Activated CD4-positive, alpha-beta memory T cell treated with anti-CD3 and anti-CD28 coated beads, Interleukin-2, amount 10 ng/mL, durations not matched to agents 7 days and 5 days (primary cell): ENCODE data around the gene ACBD4. TPM values are rescaled to one million over a fixed set of nuclear protein-coding genes. Genes with fewer than 3 reads are reported as not detected.
A peak's percentile ranks its signal among the peaks of the same experiment; 100 is the strongest.

Source experiments
- CTCF ChIA-PET: fragments of 350-600 bp; sonication (Branson Sonifier 250); formaldehyde crosslinking; loops from one replicate; lab custom pipeline; 2021; ENCODE audit warnings: antibody characterized with exemption, inconsistent platforms; lab: Charles Lee
- POLR2A ChIA-PET: fragments of 350-600 bp; sonication (Branson Sonifier 250); formaldehyde crosslinking; loops from one replicate; lab custom pipeline; 2021; ENCODE audit warnings: antibody characterized with exemption; lab: Charles Lee
- DNase-seq: peaks from one replicate; pipeline ENCODE4 v3.0.0-alpha.2; 2020
- H3K27ac Mint-ChIP-seq: one replicate; pipeline ENCODE4 v1.8.0; 2021; ENCODE audit warnings: mild to moderate bottlenecking, mixed read lengths
- H3K27me3 Mint-ChIP-seq: one replicate; pipeline ENCODE4 v1.8.0; 2021; ENCODE audit warnings: mixed read lengths
- H3K36me3 Mint-ChIP-seq: one replicate; pipeline ENCODE4 v1.8.0; 2021; ENCODE audit warnings: low read depth, mixed read lengths
- H3K4me1 Mint-ChIP-seq: one replicate; pipeline ENCODE4 v1.8.0; 2021; ENCODE audit warnings: mixed read lengths
- H3K4me3 Mint-ChIP-seq: one replicate; pipeline ENCODE4 v1.8.0; 2021; ENCODE audit warnings: mild to moderate bottlenecking, mixed read lengths
- H3K9me3 Mint-ChIP-seq: one replicate; pipeline ENCODE4 v1.8.0; 2021; ENCODE audit warnings: mixed read lengths
- total RNA-seq, 2 experiments: library from RNA; stranded (reverse); gene quantifications; one replicate each; pipeline ENCODE4 v1.2.3, GENCODE V29; 2021

Gene ACBD4
- total RNA-seq, 2 experiments from 2014 or later: 15.0 to 17.8 TPM

DNA sequence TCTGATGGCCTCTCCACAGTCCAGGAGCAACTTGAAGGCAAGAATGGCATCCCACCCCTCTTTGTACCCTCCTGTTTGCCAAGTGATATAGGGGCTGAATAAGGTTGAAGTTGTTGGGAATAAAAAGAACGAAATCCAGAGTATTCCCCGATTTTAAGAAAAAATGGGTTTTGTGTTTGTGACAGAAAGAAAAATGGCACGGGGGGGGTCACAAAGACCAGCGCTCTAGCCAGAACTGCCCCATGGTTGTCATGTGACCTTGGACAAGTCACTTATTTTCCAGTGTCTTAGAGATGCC is 11.1 kb downstream of the ACBD4 start:
- DNase-seq: no peak
- H3K4me3 Mint-ChIP-seq: peak overlapping the region; percentile 97
- H3K27ac Mint-ChIP-seq: peak overlapping the region; percentile 98
- peaks cover 48% of the 10 kb centered on the region for H3K4me1 Mint-ChIP-seq
- CTCF ChIA-PET: interaction anchor here (1.5 to 11.2 kb wide), 2 partner anchors 9 to 51 kb away, joined by 5 to 347 read pairs; partner anchors contain the start of genes ACBD4 and PLCD3
- no peaks in the 10 kb centered on the region for H3K9me3 Mint-ChIP-seq
- peaks cover 28% of the 10 kb centered on the region for H3K36me3 Mint-ChIP-seq
- no peaks in the 10 kb centered on the region for H3K27me3 Mint-ChIP-seq
- POLR2A ChIA-PET: interaction anchor here (0.6 to 3.1 kb wide), 4 partner anchors 11 to 84 kb away, joined by 3 to 16 read pairs (median 4); partner anchors contain the start of genes ACBD4 and HEXIM2

- peak; percentile 81 for DNase-seq
- Mint-ChIP-seq H3K4me3 (peak overlapping the region; percentile 97), H3K36me3 (peaks cover 29% of the 10 kb centered on the region), H3K9me3 (no peaks in the 10 kb centered on the region), H3K27ac (peak overlapping the region; percentile 98), H3K4me1 (peaks cover 50% of the 10 kb centered on the region), H3K27me3 (no peaks in the 10 kb centered on the region)
- CTCF ChIA-PET: interaction anchor here (4.5 to 11.2 kb wide), 4 partner anchors 10 to 72 kb away, joined by 26 to 347 read pairs (median 144); partner anchors contain the start of genes ACBD4, HEXIM2 and PLCD3
- POLR2A ChIA-PET: interaction anchor here (0.6 to 6.6 kb wide), 12 partner anchors 10 to 169 kb away, joined by 3 to 470 read pairs (median 25); partner anchors contain the start of genes ACBD4, DCAKD, FMNL1 and HEXIM2
Measured at GRCh38 chr17:45146890-45147580, 11.5 kb downstream of the ACBD4 start.

DNA sequence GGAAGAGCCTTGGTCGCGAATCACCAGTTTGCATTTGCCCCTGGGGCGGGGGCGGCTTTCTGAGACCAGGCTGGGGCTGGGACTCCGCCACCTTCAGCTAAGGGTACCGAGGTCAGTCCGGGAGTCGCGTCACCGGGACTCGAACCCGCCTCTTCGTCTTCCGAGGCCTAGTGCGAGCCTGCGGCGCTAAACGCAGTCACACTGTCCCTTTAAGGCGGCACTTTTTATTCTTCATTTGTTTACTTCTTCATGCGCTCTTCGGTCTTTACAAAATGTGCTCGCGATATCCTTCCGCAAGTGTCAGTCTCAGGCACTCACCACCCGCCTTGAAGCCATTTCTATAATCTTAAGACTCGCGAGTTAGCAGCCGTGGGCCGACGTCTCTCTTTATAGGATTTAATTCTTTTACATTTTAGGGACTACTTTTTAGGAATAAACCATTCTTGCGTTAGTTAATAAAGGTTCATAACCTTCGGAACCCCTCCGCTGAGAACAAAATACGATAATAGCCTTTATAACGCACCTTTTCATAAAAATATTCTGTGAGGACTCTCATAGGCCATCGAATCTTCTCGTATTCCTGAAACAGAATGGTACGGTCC is 12.2 kb downstream of the ACBD4 start:
- DNase-seq: peak; percentile 84
- Mint-ChIP-seq H3K4me1 (peaks cover 50% of the 10 kb centered on the region), H3K27me3 (no peaks in the 10 kb centered on the region), H3K4me3 (peak overlapping the region; percentile 97), H3K27ac (peak overlapping the region; percentile 98), H3K36me3 (peaks cover 29% of the 10 kb centered on the region), H3K9me3 (no peaks in the 10 kb centered on the region)
- ChIA-PET CTCF (interaction anchor here (0.6 to 11.2 kb wide), 9 partner anchors 10 to 165 kb away, joined by 3 to 347 read pairs (median 8); partner anchors contain the start of genes ACBD4, DCAKD, HEXIM2 and PLCD3), POLR2A (interaction anchor here (0.9 to 6.6 kb wide), 17 partner anchors 10 to 261 kb away, joined by 3 to 470 read pairs (median 22); partner anchors contain the start of genes ACBD4, DCAKD, FMNL1 and HEXIM2)

- peak; percentile 99 for DNase-seq
- Mint-ChIP-seq H3K9me3 (no peaks in the 10 kb centered on the region), H3K36me3 (peaks cover 29% of the 10 kb centered on the region), H3K4me3 (peak within 1 kb of the TSS; percentile 97), H3K27ac (peak within 1 kb of the TSS; percentile 98), H3K4me1 (peaks cover 45% of the 10 kb centered on the region), H3K27me3 (no peaks in the 10 kb centered on the region)
- ChIA-PET CTCF (interaction anchor here (0.6 to 11.2 kb wide), 19 partner anchors 11 to 261 kb away, joined by 3 to 347 read pairs (median 5); partner anchors contain the start of genes ACBD4, DCAKD, HEXIM2 and PLCD3), POLR2A (interaction anchor here (0.7 to 6.6 kb wide), 26 partner anchors 11 to 261 kb away, joined by 3 to 470 read pairs (median 10); partner anchors contain the start of genes ACBD4, DCAKD, EFTUD2 and FMNL1)
Measured at GRCh38 chr17:45148183-45149036, 12.9 kb downstream of the ACBD4 start, which contains the start of gene HEXIM1. Gene HEXIM1 (plus strand): TSS chr17:45148475. CDS start chr17:45149191, 716 bp downstream.

GRCh38 chr17:45149037-45149668 is 13.7 kb downstream of the ACBD4 start:
- POLR2A ChIA-PET: interaction anchor here (0.6 to 6.6 kb wide), 31 partner anchors 8 to 1026 kb away, joined by 3 to 470 read pairs (median 7); partner anchors contain the start of genes ACBD4, DCAKD, EFTUD2 and FMNL1

GRCh38 chr17:45149669-45150664 is 14.5 kb downstream of the ACBD4 start:
- H3K4me3 Mint-ChIP-seq: peak overlapping the region; percentile 97
- H3K4me1 Mint-ChIP-seq: peaks cover 41% of the 10 kb centered on the region
- peak; percentile 51 for DNase-seq
- H3K27me3 Mint-ChIP-seq: no peaks in the 10 kb centered on the region
- peak overlapping the region; percentile 98 for H3K27ac Mint-ChIP-seq
- no peaks in the 10 kb centered on the region for H3K9me3 Mint-ChIP-seq
- H3K36me3 Mint-ChIP-seq: peaks cover 29% of the 10 kb centered on the region
- ChIA-PET CTCF (interaction anchor here (1.1 to 11.2 kb wide), 20 partner anchors 11 to 946 kb away, joined by 3 to 347 read pairs (median 6); partner anchors contain the start of genes ACBD4, HEXIM2, NMT1 and PLCD3), POLR2A (interaction anchor here (0.6 to 6.6 kb wide), 27 partner anchors 9 to 1026 kb away, joined by 3 to 470 read pairs (median 7); partner anchors contain the start of genes ACBD4, DCAKD, EFTUD2 and FMNL1)

More at GRCh38 chr17:45149037-45149668, 13.7 kb downstream of the ACBD4 start:
- CTCF ChIA-PET: interaction anchor here (0.8 to 11.2 kb wide), 22 partner anchors 12 to 945 kb away, joined by 3 to 347 read pairs (median 5); partner anchors contain the start of genes ACBD4, HEXIM2 and PLCD3
- H3K9me3 Mint-ChIP-seq: no peaks in the 10 kb centered on the region
- peaks cover 43% of the 10 kb centered on the region for H3K4me1 Mint-ChIP-seq
- no peaks in the 10 kb centered on the region for H3K27me3 Mint-ChIP-seq
- DNase-seq: peak; percentile 81
- H3K36me3 Mint-ChIP-seq: peaks cover 29% of the 10 kb centered on the region
- H3K27ac Mint-ChIP-seq: peak overlapping the region; percentile 98
- H3K4me3 Mint-ChIP-seq: peak overlapping the region; percentile 97

DNA sequence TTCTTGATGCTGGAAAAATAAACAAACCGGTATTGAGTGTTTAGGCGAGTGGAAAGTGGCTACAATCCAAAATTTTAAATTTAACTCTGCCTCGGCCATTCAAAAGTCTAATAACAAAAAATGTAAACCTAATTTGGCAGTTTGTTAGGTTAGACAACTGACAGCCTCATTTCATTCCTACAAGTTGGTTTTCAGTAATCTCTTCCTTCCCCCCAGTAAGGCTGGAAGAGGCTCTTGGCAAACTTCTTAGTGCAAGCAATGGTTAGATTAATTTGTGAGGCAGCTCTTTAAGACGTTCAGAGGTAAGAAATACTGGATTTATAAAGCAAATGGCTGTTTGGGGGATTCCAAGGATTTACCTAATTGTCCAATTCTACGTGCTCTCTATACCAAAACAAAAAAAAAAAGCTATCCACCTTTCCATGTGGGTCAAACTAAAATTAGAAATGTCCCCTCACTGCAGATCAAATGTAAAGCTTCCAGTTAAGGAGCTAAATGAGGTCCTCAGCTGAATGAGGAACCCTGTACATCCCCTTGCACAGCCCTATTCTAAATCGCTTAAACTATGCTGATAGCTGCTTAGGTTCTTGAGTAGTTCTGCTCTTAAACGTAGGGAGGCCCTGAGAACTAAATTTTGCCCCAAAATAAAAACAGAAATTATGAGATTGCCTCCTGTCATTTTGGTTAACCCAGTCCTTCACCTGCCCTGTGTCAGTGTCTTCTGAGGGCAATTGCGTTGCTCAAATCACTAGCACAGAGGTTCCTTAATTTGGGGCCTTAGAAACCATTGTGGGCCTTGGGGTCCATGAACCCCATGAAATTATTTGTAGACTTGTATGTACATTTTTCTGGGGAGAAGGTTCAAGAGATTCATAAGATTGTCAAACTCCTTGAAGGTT is 15.7 kb downstream of the ACBD4 start:
- H3K27ac Mint-ChIP-seq: peak overlapping the region; percentile 70
- ChIA-PET POLR2A (interaction anchor here (0.7 to 6.6 kb wide), 13 partner anchors 10 to 165 kb away, joined by 3 to 470 read pairs (median 20); partner anchors contain the start of genes ACBD4, DCAKD, FMNL1 and HEXIM2), CTCF (interaction anchor here (1.0 to 11.2 kb wide), 18 partner anchors 10 to 234 kb away, joined by 3 to 347 read pairs (median 4); partner anchors contain the start of genes ACBD4, HEXIM2, MAP3K14 and NMT1)
- no peaks in the 10 kb centered on the region for H3K27me3 Mint-ChIP-seq
- DNase-seq: no peak
- peaks cover 37% of the 10 kb centered on the region for H3K4me1 Mint-ChIP-seq
- peaks cover 29% of the 10 kb centered on the region for H3K36me3 Mint-ChIP-seq
- H3K4me3 Mint-ChIP-seq: peak overlapping the region; percentile 64
- no peaks in the 10 kb centered on the region for H3K9me3 Mint-ChIP-seq

GRCh38 chr17:45155029-45155428 is 19.5 kb downstream of the ACBD4 start:
- CTCF ChIA-PET: interaction anchor here (0.6 to 3.2 kb wide), 6 partner anchors 18 to 192 kb away, joined by 3 to 35 read pairs (median 7); partner anchors contain the start of gene ACBD4
- H3K4me3 Mint-ChIP-seq: no peak overlapping the region
- no peaks in the 10 kb centered on the region for H3K27me3 Mint-ChIP-seq
- POLR2A ChIA-PET: interaction anchor here (0.6 to 0.7 kb wide), 2 partner anchors 18 to 389 kb away, joined by 3 read pairs; no protein-coding TSS in a partner anchor
- no peaks in the 10 kb centered on the region for H3K9me3 Mint-ChIP-seq
- H3K36me3 Mint-ChIP-seq: peaks cover 38% of the 10 kb centered on the region
- no peak for DNase-seq
- peaks cover 44% of the 10 kb centered on the region for H3K4me1 Mint-ChIP-seq
- H3K27ac Mint-ChIP-seq: no peak overlapping the region

DNA sequence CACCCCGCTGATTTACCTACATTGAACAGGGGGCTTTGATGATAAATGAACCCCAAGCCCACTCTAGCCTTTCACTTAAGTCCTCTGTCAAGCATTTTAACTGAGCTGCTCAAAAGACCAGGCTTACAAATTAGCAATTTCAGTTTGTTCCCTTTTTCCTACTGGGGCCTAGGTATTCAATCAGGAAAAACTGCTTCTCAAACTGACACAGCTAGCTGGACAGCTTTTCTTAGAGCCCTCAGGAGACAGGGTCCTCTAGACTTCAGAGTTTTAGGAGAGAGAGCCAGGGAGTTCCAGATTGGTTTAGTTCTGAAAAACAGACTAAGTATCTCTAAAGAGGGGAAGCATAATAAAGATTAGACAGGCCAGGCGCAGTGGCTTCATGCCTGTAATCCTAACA is 20.0 kb downstream of the ACBD4 start:
- H3K27me3 Mint-ChIP-seq: no peaks in the 10 kb centered on the region
- ChIA-PET CTCF (interaction anchor here (0.6 to 3.2 kb wide), 6 partner anchors 18 to 192 kb away, joined by 3 to 35 read pairs (median 7); partner anchors contain the start of gene ACBD4), POLR2A (interaction anchor here (0.6 to 0.7 kb wide), 2 partner anchors 18 to 390 kb away, joined by 3 read pairs; no protein-coding TSS in a partner anchor)
- peaks cover 38% of the 10 kb centered on the region for H3K36me3 Mint-ChIP-seq
- no peak overlapping the region for H3K4me3 Mint-ChIP-seq
- no peaks in the 10 kb centered on the region for H3K9me3 Mint-ChIP-seq
- H3K27ac Mint-ChIP-seq: no peak overlapping the region
- DNase-seq: no peak
- H3K4me1 Mint-ChIP-seq: peaks cover 43% of the 10 kb centered on the region
